Stimulated activated CD8-positive, alpha-beta memory T cell treated with anti-CD3 and anti-CD28 coated beads, Interleukin-7, amount 100 ng/mL, for 1 hour (primary cell): ENCODE results near the gene INAFM2.

Source experiments
- DNase-seq, 2 donors: peaks; one replicate each; pipeline ENCODE4 v3.0.0-alpha.2; 2020; ENCODE audit warnings: low read depth in 2 of 2

Gene INAFM2

DNA sequence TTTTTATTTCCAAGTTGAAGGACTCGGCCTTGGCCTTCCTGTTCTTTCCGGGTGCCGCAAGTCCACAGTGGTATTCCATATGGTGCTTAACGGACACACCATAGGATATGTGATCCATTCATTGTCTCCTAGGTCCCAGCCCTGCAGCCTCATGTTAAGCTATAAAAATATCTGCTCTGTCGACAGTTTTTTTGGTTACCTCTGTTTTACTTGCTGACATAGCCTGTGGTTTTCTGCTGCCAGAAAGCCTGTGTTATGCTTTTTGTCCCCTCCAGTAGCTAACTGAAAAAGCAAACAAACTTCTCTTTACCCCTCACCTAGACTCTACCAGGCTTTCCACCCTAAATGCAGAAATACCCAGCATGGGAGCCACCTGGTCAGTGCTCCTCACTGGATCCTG is 5.3 kb downstream of the INAFM2 start:
- no peak for DNase-seq

DNA sequence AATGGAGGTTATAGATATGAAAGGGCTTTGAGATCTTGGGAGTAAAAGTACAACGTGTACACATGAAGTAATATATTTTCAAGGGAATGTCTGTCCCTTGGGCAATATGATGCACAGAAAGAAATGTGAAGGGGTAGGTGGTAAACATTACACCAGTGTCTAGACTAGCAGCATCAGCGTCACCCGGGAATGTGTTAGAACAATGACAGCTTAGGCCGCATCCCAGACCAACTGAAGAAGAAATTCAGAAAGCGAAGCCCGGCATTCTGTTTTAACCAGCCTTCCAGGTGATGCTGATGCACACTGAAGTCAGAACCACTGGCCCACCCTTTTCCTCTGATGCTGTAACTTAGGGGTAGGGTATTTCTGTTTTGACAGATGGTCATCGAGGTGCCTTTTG is 6.3 kb downstream of the INAFM2 start:
- DNase-seq: no peak

DNA sequence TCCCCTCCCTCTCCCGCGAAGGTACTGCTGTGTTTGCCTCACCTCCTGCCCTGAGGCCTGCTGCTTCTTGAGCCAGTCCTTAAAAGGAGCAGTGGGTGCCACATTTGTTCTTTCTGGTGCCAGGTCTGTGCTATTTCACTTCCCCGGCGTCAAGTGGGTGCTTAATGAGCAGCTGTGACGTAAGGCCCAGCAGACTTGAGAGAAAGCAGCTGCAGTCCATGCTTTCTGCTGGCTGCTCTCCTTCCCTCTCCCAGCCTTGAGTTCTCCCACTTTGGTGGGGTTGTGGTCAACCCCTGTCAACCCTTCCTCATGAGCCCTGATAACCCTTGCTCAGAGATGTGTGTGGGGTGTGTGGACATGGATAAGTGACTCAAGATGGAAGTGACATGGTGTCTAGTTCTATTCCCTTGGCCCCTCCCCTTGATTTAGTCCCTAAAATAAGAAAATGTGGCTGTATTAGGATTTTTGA is 6.9 kb downstream of the INAFM2 start:
- DNase-seq: no peak

DNA sequence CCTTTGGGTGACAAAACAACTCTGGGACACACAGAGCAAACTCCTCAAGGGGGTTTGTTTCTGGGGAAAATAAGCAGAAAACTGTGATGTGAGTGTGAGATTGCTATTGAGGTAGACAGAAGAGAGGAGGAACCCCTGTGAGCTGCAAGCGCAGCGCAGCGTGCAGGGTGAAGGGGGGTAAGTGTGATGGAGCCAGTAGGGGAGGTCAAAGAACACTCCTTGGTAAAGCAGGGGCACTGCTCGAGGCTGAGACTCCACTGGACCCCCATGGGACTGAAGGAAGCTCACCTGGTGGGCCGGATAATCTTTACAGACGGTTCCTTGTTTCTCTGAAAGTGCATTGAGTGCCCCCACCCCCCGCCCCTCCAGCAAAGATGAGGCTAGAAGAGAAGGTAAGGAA is 7.5 kb downstream of the INAFM2 start:
- DNase-seq: no peak

DNA sequence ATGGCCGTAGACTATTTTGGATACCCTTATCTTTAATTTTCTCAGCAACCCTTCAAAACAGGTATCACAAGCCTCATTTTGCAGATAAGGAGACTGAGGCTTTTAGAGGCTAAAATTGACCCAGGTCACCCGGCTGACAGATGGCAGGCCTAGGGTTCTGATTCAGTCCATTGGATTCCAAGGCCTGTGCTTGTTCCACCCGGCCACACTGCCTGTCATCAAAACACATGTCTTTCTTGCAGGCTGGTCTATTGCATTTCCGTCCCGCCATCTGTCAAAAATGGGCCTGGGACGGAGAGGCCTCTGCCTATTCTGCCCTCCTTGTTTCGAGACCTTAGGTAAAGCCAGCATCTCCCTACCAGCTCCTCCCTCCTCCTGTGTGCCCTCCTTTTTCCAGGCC is 8.1 kb downstream of the INAFM2 start:
- DNase-seq: no peak

DNA sequence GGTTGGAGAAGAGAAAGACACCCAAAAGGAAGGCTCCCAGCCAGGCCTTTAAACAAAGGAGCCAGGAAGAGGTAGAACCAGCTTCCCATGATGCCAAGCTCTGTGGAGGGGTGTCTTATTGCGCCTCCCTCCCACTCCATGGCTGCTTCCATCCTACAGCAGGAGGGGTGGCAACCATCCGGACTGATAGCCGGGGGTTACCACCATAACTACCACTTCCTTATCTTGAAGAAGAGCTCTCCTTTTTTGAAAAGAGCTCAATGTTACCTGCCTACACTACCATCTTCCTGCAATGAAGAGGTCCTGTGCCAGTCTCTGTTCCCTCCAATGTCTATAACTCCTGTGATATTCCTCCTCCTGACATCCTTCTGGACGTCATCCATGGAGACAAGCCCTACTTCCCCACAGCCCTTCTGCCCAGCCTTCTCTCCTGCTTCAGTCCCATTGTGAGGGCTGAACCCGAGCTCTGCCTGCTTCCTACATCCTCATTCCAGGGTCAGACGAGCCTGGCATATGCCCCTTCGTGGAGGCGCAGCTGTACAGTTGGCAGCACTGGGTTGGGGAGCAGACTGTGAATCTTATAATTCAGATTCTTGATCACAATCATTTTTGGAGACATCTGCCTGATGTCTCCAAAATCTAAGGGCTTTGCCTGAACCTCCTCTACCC is 8.8 kb downstream of the INAFM2 start:
- DNase-seq: no peak

DNA sequence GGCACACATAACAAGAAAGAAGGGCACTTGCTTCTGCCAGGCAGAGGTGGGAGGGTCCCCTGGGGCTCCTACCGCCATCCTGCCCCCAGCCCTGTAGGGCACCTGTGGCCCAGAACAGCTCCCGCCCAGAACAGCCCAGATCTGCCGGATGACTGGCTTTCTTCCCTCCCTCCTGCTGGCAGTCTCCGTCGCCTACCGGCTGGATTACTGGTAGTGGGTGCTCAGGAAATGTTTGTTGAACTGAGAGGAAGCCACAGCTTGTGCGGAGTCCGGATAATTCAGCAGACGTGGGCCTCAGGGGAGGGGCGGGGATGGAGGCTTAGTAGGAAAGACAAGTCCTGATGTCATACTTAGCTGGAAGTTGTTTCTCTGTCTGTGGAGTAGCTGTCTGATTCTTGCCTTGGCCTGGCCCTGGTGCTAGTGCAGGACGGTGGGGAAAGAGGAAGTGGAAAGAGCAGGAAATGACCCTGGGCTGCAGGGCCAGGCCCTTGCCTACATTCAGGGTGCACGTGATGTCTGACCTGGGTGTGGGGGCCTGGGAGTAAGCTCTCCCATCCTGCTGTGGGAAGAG is 10.5 kb downstream of the INAFM2 start:
- no peak for DNase-seq

DNA sequence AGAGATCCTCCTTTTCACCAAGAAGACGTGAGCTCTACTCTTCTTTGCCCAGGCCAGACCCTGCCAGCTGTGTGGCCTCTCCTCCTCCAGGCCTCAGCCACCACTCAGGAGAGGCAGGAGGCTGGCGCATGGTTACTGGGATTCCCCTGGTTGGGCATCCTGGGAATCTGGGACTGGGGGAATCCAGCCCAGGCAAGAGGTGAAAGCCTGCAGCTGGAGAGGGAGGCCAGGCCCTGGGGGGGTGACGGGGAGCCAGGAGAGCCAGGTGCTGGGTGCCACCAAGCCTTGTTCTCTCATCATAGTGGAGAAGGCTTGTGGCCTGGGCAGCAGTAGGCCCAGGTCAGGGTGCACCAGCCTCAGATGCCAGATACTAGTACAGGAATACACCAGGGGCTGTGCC is 11.0 kb downstream of the INAFM2 start:
- DNase-seq: no peak

DNA sequence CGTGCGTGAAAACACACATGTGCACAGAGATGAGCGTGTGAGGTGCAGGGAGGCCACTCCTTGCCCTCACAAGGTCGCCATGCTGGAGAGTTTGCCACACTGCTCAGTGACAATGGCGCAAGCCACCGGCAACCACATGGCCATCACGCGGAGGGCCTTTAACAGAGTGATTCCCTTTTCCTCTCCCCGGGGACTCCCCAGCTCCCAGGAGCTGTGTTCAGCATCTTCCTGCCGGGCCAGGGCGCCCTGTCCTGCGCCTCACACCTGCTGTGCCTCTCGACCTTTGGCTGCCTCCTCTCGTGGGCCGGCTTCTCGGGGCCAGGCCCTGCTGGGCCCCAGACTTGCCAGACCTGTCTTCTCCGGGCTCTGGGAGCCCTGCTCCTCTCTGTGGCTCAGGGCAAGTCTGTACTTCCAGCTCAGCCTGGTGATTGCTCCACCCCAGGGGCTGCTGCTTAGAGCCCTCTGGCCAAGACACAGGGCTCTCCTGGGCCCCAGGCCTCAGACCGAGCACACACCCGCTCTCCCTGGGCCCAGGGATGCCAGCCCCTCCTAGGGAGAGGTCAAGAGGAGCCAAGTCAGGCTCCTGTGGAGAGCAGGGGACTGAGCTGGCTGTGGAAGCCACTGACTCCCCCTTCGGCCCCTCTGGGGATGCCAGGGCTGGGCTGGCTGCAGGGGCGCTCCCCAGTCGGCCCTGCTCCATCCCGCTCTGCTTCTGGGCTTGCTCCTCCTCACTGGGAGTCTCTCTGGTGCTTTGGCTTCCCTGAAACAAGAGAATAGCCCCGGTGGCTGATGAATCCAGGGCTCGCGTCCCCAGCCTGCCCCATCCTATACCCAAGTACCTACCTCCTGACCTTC is 11.7 kb downstream of the INAFM2 start:
- DNase-seq: no peak

DNA sequence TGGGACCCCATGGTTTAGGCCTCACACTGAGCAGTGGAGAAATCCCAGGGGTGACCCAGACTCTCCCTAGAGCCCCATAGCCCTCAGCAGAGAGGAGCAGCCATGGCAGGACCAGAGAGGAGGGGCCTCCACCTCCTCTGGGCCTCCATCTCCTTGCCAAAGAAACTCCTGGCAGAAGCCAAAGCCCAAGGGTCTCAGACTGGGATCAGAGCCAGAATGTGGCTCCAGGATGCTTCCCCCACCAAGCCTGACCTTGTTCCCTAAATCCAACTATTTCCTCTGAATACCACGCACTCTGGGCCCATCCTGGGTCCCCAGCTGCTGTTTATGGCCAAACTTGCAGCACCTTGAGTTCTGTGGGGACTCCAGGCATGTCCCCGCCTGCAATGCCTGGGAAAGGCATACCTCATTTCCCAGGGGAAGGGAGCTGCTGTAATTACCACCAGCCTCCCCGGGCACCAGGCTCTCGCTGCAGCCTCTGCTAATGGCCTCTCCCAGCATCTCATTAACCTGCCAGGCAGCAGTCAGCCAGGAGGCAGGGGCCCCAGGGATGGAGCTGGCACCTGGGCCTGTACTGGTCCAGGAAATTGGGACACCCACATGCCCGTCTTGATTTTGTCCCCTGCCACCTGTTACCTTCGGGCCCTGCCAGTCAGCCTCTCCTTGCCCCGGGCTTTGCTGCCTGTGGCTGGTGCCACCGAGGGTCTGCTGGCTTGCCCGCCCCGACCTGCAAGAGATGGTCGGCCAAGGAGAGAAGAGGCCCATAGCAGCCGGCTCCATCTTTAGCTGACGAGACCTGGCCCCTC is 12.6 kb downstream of the INAFM2 start:
- no peak for DNase-seq

DNA sequence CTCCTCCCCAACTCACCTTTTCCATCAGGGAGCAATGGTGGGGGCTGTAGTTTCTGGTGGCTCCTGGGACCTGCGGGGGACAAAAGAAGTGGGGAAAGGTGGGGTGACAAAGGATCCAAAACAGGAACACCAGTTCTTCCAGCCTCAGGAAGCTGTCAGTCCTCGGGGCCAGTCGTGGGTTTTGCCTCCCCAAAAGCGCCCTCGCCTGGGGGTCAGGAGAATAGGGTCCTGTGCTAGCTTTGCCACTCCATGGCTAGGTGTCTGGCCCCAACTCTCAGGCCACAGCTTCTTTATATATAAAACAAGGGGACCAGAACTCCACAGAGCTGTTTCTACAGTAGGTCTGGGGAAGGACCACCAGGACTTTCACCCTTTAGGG is 13.2 kb downstream of the INAFM2 start:
- DNase-seq: no peak

DNA sequence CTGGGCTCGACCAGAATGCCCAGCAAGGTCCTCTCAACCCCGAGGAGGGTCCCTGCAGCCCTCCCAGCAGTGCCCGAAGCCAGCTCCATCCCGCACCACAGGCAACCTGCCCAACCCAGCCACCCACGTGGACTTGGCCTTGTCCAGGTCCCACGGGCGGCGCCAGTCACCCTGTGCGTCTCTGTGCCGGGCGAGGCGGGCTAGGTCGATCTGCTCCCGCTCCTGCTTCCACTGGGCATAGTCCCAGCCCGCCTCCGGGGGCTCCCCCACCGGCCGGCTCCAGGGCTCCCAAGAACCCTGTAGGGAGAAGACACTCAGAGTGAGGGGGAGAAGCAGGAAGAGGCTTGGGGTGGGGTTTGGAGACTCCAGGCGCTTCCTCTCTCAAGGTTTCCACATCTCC is 14.1 kb downstream of the INAFM2 start:
- no peak for DNase-seq

DNA sequence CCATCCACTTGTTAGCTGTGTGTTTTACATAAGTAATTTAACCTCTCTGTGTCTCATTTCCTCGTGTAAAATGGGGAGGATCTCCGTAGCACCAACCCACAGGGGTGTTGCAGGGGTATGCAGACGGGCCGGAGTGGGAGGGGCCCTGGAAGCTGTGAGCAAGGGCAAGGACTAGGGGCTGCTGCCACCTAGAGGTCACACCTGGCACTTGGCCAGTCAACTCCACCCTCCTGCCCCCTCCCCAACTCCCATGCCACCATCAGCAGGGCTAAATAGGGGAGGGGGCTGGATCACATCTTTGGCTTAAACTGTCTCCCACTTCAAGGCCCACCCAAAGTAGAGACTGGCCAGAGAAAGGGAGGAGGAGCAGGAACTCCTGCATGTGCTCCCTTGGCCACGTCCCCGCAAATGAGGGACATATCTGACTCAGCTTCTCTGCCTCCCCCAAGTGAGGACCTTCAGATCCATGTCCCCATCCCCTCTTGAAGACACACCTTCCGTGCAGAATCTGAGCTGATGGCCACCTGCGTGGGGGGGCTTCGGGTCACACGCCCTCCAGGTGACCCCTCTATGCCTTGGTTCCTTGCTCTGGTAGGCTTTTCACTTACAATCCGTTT is 14.7 kb downstream of the INAFM2 start:
- DNase-seq: peak; percentile 44 to 53

DNA sequence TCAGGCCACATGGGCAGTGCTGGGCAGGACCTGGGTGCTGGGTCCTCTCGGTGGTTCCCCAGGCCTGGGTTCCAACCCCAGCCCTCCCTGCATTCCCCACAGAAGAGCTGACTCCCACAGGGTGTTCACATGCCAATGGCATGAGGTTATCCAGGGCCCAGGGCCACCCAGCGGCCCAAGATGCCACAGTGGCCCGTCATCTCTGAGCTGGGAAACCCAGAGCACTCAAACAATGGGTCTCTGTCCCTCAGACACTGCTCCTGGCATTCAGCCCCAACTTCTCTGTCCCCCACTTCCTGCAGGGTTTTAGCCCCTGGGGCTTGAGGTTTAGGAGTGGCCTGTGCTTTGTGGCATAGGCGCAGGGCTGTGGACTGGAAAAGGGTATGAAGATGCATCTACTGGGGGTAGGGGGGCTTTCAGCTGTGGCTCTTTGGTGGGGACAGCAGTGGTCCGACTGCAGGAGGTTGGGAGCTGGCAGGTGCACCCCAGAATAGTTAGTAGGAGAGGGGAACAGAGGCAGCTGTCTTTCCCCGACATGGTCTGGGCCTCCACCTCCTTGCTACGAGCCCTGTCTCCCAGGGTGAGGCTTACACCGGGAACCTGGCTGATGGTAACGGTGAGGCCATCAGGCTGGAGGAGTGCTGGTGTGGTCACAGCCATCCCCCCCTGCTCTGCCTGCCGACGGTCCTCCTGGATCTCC is 15.6 kb downstream of the INAFM2 start:
- no peak for DNase-seq

DNA sequence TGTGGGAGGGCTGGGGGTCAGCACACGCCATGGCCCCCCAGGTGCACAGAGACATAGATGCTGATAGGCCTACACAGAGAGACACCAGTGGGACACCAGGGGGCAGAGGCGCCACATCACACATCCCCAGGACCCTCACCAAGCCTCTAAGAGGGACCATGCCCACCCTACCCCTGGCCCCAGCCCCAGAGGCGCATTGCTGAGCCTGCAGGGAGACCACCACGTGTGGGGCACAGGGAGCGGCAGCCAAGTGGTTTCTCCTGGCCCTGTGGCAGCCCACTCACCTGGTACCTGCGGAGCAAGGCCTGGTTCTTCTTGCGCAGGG is 16.1 kb downstream of the INAFM2 start:
- DNase-seq: no peak

DNA sequence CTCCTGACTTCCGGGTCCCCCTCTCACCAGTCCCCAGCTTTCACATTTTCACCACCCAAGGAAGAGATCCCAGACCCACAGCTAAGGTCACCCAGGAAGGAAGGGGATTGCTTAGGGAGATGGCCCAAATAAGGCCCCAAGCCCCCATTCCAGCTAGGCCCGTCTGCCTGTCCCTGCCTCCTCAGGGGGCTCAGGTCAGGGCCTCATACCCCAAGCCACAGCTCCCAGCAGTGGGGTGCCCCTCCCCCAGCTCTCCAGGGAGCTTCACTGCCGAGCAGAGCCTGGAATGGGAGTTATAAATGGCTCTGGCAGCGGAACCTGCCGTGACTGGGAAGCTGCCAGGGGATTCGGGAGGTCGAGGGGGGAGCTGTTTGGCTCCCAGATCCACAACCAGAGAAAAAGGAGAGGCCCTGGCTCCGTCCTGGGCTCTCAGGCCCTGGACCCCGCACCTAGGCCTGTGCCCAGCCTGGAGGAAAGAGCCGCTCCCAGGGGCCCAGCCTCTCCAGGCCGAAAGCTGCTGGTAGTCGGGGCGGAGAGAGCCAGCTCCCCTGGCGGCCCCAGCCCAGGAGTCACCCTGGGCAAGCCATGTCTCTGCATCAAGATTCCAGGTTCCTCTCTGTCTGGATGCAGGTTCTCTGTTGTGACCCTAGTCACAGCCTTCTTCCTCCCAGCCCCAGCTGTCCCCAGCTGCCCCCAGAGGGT is 16.7 kb downstream of the INAFM2 start:
- no peak for DNase-seq

DNA sequence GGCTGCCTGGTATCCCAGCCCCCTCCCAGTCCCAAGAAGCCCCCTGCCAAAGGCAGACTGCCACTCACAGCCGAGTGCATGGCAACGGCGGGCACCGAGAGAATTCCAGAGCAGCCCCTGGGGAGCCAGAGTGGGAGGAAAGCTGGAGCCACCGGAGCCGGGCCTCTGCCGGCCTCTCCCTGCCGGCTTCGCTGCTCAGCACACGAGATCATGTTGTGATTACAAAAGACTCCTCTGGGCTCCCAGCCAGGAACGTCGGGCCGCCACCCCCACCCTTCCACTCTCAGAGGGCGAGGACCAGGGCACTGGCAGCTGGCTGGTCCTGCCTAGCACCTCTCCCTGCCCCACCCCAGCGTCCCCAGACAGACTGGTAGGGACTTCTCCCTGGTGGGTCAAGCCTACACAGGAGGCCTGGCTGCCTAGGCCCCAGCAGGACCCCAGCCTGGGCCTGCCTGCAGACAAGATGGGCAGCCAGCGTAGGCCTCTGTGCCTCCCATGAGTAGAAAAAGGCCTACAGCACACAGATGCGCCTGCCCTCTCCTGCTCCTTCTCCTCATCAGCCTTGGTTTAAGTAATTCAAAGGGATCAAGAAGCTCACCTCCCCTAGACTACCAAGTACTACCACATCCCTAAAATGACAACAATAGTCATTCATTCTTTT is 17.4 kb downstream of the INAFM2 start, which contains the start of gene CCDC9B:
TSS of gene CCDC9B (minus strand) at position 200 of the 661 bp plus-strand sequence. CDS start at position 80, 120 bp downstream.
- no peak for DNase-seq

DNA sequence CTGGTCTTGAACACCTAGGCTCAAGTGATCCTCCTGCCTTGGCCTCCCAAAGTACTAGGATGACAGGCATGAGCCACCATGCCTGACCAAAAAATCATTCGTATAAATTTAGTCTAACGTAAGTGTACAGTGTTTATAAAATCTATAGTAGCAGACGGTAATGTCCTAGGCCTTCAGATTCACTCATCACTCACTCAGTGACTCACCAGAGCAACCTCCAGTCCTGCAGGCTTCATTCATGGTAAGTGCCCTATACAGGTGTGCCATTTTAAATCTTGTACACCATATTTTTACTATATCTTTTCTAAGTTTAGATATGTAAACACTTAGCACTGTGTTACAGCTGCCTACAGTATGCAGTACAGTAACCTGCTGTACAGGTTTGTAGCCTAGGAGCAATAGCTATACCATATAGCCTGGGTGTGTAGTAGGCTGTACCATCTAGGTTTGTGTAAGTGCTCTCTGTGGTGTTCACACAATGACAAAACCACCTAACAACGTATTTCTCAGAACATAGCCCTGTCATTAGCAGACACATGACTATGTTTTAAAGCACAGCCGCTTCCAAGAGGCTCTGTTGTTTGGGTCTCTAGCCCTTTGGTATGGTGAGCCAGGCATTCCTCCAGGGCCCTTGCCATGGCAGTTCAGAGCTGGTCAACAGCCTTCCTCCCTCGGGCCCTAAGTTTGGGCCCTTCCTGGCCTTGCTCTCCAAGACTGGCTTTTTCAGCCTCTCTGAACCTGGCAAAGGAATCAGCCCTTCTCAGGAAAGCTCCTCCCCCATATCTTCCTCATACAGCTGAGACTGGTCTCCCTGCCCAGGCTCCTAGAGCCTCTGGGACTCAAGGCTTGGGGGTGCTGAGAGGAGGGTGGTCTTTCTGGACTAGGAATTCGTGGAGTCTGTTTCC is 19.2 kb downstream of the INAFM2 start:
- no peak for DNase-seq

DNA sequence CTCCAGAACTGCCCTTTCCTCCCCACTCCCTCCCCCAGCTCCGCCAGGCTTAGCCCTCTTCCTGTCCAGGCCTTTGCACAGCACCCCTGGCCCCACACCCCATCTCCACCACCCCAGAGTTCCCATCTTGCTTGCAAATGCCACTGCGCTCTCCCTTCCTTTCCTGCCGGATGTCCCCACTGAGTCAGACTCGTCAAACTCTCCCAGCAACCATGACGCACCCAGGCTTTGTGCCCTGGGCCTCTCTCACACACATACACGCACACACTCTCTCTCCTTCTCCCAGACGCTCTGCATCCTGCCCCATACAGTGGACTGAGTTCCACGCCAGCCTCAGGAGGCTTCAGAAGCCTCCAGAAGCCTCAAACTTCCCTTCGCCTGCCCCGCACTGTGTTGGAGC is 20.0 kb downstream of the INAFM2 start:
- no peak for DNase-seq
